ACHN (cell line): ENCODE data around the gene ASGR1.

ENCODE experiments used
- DNase-seq: peaks from one replicate; pipeline ENCODE4 v3.0.0-alpha.2; 2015
- in situ Hi-C: cut with HindIII; loops from 2 replicates; pipeline ENCODE4 v1.10.0; 2017; ENCODE audit warnings: low sequenced_read_pairs, low pct_ligation_motif_present, low pct_unique_long_range_greater_than_20kb

The ASGR1 gene

DNA sequence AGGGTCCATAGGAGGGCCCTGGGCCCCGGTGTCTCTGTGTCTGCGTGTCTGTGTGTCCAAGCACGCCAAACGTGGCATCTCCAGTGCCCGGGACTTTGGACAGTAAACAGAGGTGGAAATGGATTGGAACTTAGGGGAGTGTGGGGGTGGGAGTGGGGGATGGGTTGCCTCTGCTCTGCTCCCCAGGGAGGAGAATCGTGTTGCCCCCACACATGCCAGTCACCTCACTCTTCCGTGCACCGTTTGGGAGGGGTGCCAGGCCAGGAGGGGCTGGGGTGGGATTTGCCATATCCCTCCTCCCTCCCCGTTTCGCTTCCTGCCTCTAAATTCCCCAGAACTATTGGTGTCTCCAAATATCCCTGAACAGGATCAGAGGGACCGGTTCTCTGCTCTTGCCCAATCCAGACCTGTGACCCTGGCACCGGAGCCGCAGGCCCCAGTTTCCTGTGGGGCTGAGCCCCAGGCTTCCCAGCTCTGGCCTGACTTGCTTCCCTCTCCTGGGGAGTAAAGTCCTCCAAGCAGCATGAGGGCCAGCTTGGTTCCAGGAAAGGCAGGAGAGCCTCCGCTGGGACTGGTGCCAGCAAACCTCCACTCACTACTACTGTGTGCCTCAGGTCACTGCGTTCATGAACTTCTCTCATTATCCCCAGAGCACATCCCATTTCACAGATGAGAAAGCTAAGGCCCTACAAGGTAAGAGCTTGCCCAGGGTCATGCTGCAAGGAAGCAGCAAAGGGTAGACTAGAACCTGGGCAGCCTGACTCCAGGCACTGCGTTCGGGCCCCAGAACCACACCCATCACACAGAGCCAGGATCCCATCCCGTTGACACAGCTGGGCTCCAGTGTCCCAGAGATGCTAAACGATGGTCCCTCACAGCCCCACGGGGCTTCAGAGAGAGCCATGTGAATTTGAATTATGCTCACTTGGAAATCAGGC, at the start of gene ASGR1:
Gene ASGR1 (minus strand): TSS at position 54 of the 938 bp plus-strand sequence. CDS start 807 bp downstream, outside the sequence.
- in situ Hi-C loops, result no loop called here

DNA sequence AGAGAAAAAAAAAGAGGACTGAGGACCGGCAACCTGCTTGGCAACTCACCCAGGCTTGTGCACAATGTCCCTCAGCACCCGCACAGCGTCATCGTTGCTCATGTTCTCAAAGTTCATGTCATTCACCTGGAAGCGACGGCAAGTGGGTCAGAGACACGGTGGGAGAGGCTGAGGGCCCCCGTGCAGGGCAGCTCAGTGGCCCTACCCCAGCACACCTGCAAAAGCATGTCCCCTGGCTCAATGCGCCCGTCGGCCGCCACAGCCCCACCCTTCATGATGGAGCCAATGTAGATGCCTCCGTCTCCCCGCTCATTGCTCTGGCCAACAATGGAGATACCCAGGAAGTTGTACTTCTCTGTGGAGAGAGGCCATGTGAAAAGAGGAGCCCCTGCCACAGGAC, 49.8 kb upstream of the ASGR1 start:
- DNase-seq, result no peak
- in situ Hi-C loops, result no loop called here

More for the DNA sequence above, at the start of gene ASGR1:
- DNase-seq, result no peak

DNA sequence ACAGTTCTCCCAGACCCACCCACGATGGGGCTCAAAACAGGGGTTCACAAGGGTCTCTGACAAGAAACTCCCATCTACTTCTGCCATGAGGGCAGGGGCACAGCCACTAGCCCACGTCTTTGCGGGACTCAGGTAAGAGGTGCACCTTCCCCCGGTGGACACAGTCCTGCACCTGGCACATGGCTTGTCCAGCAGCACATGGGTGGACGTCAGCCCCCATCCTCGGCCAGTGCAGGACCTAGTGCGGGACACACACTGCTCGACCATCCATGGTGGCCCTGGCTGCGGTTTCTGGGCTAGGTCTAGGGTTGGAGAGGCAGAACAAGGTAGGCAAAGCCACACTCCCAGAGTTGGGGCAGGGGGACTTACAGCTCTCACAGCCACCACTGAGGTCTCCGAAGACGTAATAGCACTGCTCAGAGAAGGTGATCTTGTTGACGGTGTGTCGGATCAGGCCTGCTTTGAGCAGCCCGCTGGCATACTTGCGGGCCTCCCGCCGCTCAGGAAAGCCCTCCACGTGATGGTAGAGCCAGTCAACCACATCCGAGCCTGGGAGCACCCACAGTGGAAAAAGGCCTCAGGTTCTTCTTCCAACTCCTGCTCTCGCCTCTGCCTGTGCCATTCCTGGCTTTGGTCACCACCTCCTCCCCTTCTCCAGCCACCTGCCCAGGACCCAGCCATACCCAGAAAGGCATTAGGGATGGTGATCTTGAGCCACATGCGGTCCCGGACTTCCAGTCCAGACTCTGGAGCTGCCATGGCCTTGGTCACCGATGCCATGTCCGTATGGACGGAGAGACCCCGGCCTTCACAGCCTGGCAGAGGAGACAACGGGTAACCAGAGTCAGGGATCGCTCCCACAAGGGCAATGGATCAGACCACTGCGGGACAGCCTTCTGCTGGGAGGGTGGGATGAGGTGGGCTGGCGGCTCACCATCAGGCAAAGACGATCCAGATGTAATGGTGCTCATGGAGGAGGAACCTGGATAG, 47.8 kb upstream of the ASGR1 start:
- in situ Hi-C loops, result no loop called here
- DNase-seq, result no peak

GRCh38 chr17:7225711-7226331, 46.7 kb upstream of the ASGR1 start:
- in situ Hi-C loops, result no loop called here
- no peak for DNase-seq

- in situ Hi-C loops, result no loop called here
- no peak for DNase-seq
Measured at GRCh38 chr17:7224661-7225111, 45.5 kb upstream of the ASGR1 start.

DNA sequence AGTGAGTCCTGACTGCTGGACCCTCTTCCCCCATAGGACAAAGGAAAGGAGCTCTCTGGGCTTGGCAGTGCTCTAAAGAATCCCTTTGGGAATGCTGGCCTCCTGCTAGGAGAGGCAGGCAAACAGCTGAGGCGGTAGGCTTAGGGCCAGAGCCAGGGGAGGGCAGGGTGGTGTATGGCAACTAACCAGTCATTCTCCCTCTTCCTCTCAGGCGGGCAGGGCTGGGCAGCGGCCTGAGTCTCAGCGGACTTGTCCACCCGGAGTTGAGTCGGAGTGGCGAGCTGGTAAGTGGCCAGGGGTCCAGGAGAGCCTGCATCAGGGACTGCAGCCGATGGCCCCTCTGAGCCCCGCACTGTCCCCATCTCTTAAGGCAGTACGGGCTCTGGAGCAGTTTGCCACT, 44.9 kb upstream of the ASGR1 start:
- in situ Hi-C loops, result no loop called here
- no peak for DNase-seq

DNA sequence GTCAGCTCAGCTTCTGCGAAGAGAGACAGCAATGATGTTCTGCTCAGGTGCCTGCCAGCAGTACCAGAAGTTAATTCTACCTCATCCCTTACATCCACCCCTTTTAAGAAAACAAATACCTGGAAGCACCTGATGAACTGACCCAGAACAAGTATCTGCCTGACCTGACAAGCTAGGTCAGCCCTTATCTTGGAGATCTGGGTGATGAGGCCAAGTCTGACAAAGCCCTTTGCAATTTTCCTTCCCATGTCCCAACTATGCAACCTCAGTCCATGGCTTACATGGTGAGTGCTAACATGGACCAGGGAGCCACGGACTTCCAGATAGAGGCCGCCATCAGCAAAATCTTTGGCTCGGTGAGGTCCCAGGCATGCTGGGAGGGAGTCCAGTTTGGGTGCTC, 44.2 kb upstream of the ASGR1 start:
- in situ Hi-C loops, result no loop called here
- no peak for DNase-seq

GRCh38 chr17:7222972-7223292, 43.8 kb upstream of the ASGR1 start:
- DNase-seq, result no peak
- in situ Hi-C loops, result no loop called here

GRCh38 chr17:7222093-7222971, 43.2 kb upstream of the ASGR1 start:
- DNase-seq, result no peak
- in situ Hi-C loops, result no loop called here

- in situ Hi-C loops, result no loop called here
Measured at GRCh38 chr17:7221278-7222092, 42.3 kb upstream of the ASGR1 start.

GRCh38 chr17:7220593-7221277, 41.6 kb upstream of the ASGR1 start:
- in situ Hi-C loops, result no loop called here
- peak; percentile 80 for DNase-seq

More at GRCh38 chr17:7221278-7222092, 42.3 kb upstream of the ASGR1 start:
- DNase-seq, result no peak

DNA sequence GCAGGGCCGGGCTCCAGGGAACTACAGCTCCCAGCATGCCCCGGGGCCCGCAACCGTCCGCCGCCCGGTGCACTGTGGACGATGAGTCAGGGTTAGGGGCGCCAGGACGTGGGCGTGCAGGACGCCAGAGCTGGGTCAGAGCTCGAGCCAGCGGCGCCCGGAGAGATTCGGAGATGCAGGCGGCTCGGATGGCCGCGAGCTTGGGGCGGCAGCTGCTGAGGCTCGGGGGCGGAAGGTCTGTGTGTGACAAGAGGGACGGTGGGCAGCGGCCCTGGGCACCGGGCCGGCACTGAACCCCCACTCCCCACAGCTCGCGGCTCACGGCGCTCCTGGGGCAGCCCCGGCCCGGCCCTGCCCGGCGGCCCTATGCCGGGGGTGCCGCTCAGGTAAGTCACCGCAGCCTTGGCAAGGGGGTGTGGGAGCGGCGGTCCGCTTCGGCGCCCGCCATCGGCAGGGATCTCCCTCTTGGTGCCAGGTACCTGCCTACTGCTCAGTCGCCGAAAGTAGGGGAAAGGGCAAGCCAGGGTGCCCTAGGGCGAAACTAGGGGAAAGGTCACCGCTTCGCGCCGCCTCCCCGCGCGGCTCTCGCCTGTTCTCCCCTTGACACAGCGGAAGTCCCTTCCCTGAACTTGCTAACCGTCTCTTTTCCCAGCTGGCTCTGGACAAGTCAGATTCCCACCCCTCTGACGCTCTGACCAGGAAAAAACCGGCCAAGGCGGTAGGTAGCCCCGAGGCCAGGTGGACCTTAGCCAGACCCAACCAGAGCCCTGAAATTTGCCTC, 40.8 kb upstream of the ASGR1 start, which contains the start of the genes ACADVL and DLG4:
Gene ACADVL (plus strand): TSS at position 127 of the 781 bp plus-strand sequence. CDS start 47 bp downstream, at position 174.
Gene DLG4 (minus strand): TSS at position 25 of the 781 bp plus-strand sequence.
- in situ Hi-C loops, result no loop called here
- peak; percentile 89 for DNase-seq

GRCh38 chr17:7219229-7219811, 40.1 kb upstream of the ASGR1 start:
- in situ Hi-C loops, result no loop called here
- no peak for DNase-seq

GRCh38 chr17:7218758-7219157, 39.6 kb upstream of the ASGR1 start:
- in situ Hi-C loops, result no loop called here
- DNase-seq, result no peak

DNA sequence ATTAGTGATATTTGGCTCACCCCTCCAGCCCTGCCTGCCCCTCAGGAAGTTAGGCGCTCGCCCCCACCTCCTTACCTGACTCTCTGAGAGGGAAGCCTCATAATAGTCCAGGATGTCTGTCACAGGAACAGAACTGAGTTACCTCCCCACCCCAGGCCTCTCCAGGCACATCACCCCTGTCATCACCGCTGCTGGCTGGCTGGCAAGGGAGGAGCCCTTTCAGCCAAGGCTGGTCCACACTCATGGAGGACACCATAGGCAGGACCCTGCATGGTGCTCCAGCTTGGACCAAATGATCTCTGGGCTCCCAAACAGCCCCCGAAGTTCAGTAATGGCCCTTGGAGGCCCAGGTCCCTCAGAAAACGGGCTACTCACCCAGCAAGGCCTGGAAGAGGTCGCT, 39.0 kb upstream of the ASGR1 start:
- in situ Hi-C loops, result no loop called here
- DNase-seq, result no peak
